ENCODE data around the gene PTBP1.
"Not testable (repeated sequence)": the region's sequence is repeated elsewhere in the genome, so short reads cannot be mapped to it uniquely, and the experiment has no call there.

The PTBP1 gene

DNA sequence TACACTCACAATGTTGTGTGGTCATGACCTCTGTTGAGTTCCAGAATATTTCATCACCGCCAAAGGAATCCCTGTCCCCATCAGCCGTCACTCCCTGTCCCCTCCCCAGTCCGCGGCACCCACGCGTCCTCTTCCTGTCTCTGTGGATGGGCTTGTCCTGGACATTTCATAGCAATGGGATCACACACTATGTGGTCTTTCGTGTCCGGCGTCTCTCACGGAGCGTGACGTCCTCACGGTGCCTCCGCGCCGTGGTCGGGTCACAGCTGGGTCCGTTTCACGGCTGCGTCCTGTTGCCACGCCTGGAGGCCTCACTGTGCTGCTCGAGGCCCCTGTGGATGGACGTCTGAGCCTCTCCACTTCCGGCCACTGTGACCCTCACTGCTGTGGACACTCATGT lies 37.0 kb downstream of the PTBP1 start:
- DNase-seq, result no peak

DNA sequence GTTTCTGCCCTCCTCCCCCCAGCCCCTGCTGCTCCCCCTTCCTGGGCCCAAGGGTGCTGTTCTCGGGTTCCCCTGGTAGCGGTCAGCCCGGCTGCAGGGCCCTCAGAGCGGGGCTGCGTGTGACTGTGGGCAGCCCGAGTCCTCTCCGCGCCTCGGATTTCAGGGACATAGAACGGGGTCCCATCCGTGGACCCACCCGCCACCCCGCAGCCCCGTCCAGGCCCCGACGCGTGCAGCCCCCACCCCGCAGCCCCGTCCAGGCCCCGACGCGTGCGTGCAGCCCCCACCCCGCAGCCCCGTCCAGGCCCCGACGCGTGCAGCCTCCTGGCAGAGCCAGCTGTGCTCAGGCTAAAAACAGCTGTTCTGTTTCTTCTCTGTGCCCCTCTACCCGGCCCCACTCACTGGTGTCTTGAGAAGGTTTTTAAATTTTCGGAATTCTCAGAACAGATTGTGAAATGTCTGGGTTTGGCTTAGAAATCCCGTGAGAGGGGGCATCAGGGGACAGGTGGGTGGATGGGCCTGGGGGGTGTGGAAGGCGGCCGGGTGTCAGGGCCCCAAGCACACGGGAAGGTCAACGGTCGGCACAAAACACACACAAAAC lies 38.1 kb downstream of the PTBP1 start:
- DNase-seq, result no peak

GRCh38 chr19:840519-841206 lies 43.4 kb downstream of the PTBP1 start, which contains the start of gene PRTN3:
Gene PRTN3, plus strand, starts transcription at chr19:840999. Its CDS starts 10 bp downstream, at chr19:841009.
- DNase-seq, result no peak

GRCh38 chr19:842802-843179 lies 45.5 kb downstream of the PTBP1 start:
- not testable (repeated sequence) for DNase-seq

DNA sequence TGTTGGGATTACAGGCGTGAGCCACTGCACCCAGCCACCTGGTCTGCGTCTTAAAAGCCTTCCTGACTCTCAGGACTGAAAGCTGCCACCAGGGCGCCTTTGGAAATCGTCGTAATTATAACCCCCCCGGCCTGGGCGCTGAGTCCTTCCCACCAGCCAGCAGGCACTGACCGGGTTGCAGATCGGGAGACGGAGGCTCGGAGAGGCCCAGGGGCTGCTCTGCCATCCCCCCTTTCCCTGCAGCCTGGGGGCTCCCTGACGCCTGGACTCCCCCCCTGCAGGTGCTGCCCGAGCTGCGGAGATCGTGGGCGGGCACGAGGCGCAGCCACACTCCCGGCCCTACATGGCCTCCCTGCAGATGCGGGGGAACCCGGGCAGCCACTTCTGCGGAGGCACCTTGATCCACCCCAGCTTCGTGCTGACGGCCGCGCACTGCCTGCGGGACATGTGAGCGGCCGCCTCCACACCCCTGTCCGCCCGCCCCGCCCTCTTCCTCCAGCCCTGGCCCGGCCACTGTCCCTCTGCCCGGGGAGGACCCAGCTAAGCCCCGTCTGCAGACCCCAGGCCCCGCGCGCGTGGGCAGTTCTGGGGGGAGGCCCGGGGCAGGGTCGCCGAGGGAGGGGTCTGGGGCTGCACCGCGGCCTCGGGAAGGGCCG lies 46.1 kb downstream of the PTBP1 start:
- no peak for DNase-seq

DNA sequence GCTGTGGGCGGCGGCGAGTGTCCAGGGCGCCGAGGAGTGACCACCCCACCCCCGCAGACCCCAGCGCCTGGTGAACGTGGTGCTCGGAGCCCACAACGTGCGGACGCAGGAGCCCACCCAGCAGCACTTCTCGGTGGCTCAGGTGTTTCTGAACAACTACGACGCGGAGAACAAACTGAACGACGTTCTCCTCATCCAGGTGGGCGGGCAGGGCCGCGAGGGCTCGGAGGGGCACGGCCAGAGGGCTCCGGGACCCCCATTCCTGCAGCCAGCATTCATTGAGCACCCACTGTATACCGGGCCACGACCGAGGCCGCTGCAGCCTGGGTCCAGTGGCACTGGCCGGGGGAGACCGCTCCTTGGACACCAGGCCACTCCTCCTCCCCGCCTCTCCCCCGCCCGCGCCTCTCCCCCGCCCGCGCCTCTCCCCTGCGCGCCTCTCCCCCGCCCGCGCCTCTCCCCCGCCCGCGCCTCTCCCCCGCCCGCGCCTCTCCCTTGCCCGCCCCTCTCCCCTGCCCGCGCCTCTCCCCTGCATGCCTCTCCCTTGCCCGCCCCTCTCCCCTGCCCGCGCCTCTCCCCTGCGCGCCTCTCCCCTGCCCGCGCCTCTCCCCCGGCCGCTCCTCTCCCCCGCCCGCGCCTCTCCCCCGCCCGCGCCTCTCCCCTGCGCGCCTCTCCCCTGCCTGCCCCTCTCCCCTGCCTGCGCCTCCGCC lies 46.7 kb downstream of the PTBP1 start:
- DNase-seq, result no peak

GRCh38 chr19:844546-844971 lies 47.3 kb downstream of the PTBP1 start:
- DNase-seq, result no peak

DNA sequence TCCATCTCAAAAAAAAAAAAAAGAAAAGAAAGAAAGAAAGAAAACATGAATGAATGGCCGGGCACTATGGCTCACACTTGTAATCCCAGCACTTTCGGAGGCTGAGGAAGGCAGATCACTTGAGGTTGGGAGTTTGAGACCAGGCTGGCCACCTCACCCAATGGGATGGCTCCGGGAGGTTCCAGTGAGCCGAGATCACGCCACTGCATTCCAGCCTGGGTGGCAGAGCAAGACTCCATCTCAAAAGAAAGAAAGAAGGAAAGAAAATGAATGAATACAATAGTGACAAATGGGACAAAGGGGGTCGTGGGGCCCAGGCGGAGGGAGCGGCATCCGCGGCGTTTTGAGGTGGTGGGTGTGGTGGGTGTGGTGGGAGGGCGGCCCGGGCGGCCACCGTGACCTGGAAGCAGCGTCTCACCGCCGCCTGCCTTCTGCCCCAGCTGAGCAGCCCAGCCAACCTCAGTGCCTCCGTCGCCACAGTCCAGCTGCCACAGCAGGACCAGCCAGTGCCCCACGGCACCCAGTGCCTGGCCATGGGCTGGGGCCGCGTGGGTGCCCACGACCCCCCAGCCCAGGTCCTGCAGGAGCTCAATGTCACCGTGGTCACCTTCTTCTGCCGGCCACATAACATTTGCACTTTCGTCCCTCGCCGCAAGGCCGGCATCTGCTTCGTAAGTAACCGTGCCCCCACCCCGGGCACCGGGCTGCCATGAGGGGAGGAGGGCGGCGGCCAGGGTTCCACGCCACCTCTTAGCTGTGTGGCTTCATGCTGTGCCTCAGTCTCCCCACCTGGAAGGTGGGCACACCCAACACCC lies 48.7 kb downstream of the PTBP1 start:
- no peak for DNase-seq

DNA sequence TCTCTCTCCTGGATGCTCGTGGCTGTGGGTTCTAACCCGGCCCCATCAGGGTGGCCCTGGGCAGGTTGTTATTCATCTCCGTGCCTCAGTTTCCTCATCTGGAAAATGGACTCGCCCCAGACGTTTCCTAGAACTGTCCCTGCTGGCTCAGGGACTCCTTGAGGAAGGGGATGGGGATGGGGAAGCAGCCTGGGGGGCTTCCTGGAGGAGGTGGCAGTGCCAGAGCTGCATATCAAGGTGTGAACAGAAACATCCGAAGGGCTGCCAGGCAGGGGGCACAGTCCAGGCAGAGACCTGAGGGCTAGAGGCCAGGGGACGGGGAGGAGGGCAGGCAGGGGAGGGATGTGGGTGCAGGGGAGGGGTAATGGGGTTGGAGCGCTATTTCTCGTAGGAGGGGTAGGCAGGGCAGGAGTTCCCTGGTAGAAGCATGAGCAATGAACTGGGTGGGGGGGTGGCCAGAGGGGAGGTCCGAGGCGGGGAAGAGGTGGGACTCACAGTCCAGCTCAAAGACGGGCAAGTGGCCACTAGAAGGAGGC lies 51.2 kb downstream of the PTBP1 start:
- no peak for DNase-seq

DNA sequence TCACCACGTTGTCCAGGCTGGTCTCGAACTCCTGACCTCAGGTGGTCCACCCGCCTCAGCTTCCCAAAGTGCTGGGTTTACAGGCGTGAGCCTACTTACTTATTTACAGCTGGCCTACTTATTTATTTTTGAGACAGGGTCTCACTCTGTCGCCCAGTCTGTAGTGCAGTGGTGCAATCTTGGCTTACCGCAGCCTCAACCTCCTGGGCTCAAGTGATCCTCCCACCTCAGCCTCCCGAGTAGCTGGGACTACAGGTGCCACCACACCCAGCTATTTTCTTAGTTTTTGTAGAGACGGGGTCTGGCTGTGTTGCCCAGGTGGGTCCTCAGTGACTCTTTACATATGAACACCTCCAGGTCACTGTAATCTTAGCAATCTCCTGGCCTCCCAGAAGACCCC lies 51.9 kb downstream of the PTBP1 start:
- DNase-seq, result not testable (repeated sequence)

- peak; percentile 85 for DNase-seq
Observed at GRCh38 chr19:850221-850978, 53.1 kb downstream of the PTBP1 start.

DNA sequence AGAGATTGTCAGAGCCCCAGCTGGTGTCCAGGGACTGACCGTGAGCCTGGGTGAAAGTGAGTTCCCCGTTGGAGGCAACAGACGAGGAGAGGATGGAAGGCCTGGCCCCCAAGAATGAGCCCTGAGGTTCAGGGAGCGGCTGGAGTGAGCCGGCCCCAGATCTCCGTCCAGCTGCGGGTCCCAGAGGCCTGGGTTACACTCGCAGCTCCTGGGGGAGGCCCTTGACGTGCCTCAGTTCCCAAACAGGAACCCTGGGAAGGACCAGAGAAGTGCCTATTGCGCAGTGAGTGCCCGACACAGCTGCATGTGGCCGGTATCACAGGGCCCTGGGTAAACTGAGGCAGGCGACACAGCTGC lies 53.7 kb downstream of the PTBP1 start:
- peak; percentile 47 for DNase-seq

DNA sequence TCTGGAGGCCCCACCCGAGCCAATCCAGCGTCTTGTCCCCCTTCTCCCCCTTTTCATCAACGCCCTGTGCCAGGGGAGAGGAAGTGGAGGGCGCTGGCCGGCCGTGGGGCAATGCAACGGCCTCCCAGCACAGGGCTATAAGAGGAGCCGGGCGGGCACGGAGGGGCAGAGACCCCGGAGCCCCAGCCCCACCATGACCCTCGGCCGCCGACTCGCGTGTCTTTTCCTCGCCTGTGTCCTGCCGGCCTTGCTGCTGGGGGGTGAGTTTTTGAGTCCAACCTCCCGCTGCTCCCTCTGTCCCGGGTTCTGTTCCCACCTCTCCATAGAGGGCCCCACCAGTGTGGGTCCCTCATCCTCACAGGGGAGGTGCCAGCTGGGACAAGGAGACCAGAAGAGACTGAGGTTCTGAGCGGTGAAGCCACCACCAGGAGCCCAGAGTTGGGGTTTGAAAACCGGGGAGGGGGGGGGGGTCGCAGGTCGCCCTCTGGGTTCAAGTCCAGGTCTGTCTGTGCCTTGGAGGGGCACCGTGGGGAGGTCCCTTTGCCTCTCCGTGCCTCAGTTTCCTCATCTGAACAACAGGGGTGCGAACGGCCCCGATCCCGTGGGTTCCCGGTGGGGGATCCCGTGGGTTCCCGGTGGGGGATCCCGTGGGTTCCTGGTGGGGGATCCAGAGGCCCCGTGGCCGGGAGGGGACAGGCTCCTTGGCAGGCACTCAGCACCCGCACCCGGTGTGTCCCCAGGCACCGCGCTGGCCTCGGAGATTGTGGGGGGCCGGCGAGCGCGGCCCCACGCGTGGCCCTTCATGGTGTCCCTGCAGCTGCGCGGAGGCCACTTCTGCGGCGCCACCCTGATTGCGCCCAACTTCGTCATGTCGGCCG lies 55.1 kb downstream of the PTBP1 start, which contains the start of gene ELANE:
Gene ELANE (plus strand): TSS at position 168 of the 878 bp plus-strand sequence. CDS start 26 bp downstream, at position 194.
- no peak for DNase-seq

GRCh38 chr19:853014-853585 lies 55.8 kb downstream of the PTBP1 start:
- DNase-seq, result no peak

DNA sequence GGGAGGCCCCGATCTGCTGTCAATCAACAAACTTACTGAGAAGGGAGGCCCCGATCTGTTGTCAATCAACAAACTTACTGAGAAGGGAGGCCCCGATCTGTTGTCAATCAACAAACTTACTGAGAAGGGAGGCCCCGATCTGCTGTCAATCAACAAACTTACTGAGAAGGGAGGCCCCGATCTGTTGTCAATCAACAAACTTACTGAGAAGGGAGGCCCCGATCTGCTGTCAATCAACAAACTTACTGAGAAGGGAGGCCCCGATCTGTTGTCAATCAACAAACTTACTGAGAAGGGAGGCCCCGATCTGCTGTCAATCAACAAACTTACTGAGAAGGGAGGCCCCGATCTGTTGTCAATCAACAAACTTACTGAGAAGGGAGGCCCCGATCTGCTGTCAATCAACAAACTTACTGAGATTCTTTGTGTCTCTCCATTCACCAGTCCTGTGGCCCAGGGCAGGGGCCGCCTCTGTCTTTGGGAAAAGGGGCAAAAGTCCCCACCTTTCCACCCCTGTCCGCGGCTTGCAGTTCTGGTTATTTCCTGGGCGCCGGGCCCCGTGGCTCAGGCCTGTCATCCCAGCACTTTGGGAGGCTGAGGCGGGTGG lies 56.5 kb downstream of the PTBP1 start:
- DNase-seq, result not testable (repeated sequence)

DNA sequence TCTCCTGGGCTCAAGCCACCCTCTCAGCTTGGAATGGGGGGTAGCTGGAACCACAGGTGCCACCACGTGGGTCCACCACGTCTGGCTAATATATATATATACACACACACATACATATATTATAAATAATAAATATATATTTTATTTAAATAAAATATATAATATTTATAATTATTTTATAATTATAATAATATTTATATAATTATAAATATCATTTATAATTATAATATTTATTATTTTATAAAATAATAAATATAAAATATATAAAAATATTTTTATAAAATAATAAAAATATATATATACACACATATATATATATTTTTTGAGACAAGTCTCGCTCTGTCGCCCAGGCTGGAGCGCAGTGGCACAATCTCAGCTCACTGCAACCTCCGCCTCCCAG lies 57.3 kb downstream of the PTBP1 start:
- no peak for DNase-seq

GRCh38 chr19:855142-855541 lies 57.9 kb downstream of the PTBP1 start:
- DNase-seq, result no peak

DNA sequence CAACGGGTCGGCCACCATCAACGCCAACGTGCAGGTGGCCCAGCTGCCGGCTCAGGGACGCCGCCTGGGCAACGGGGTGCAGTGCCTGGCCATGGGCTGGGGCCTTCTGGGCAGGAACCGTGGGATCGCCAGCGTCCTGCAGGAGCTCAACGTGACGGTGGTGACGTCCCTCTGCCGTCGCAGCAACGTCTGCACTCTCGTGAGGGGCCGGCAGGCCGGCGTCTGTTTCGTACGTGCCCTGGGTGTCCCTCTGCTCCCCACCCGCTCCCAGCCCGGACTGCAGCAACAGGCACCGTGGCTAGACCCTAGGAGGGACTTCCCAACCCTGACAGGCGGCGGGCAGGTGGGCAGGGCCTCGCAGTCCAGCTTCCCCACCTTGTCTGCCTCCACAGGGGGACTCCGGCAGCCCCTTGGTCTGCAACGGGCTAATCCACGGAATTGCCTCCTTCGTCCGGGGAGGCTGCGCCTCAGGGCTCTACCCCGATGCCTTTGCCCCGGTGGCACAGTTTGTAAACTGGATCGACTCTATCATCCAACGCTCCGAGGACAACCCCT lies 58.4 kb downstream of the PTBP1 start:
- no peak for DNase-seq

DNA sequence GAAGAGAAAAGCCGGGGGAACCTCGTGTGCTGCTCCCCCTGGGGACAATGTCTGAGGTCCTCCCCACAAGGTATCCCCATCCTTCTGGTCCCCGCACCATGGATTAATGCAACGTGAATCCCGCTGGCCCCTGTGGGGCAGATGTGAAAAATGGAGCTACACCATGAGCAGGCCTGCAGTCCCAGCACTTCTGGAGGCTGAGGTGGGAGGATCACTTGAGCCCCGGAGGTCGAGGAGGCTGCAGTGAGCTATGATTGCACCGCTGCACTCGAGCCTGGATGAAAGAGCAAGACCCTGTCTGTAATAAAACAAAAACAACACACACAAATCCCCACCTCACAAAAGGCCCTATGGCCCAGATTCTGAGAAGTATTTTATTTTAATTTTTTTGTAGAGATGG lies 61.0 kb downstream of the PTBP1 start:
- no peak for DNase-seq
